GM12874 (cell line): ENCODE results near the gene RSPH1.

Experiments used
- CTCF ChIP-seq: IDR thresholded peaks from 2 replicates; pipeline ENCODE4 v1.5.1; 2011; ENCODE audit warnings: low read depth, mild to moderate bottlenecking, control low read depth, low read length, moderate library complexity; ENCODE audit not compliant: insufficient read depth

Gene RSPH1

GRCh38 chr21:42424914-42425541 lies 71.0 kb downstream of the RSPH1 start:
- TF ChIP-seq CTCF, result no peak

- TF ChIP-seq CTCF, result no peak
Observed at GRCh38 chr21:42423685-42424084, 72.3 kb downstream of the RSPH1 start.

- no peak for TF ChIP-seq CTCF
Observed at GRCh38 chr21:42423197-42423675, 72.8 kb downstream of the RSPH1 start.
